K562 (cell line): ENCODE data around the gene DMBT1.

Experiments used
- CTCF ChIP-seq, 3 experiments: IDR thresholded peaks in 2 of 3; conservative IDR thresholded peaks in 1 of 3; 2 replicates each; pipeline ENCODE4 v1.5.1; 2011 to 2012; ENCODE audit warnings: low read length in 3 of 3, mild to moderate bottlenecking in 3 of 3, control low read depth in 2 of 3, improper control_type of control experiment in 1 of 3, inconsistent platforms in 1 of 3, low read depth in 1 of 3, mixed read lengths in 1 of 3, moderate library complexity in 1 of 3; ENCODE audit not compliant: insufficient read depth in 2 of 3
- EZH2 ChIP-seq: IDR thresholded peaks from 2 replicates; pipeline ENCODE4 v1.6.1; 2012; ENCODE audit warnings: low read depth, mild to moderate bottlenecking, inconsistent platforms, low read length, borderline replicate concordance
- FOXK1 ChIP-seq: sonication (generic); formaldehyde crosslinking; IDR thresholded peaks from 2 replicates; pipeline ENCODE4 v1.8.0; 2022; ENCODE audit warnings: missing genetic modification reagents, mild to moderate bottlenecking, borderline replicate concordance
- MAFF ChIP-seq: IDR thresholded peaks from 2 replicates; pipeline ENCODE4 v1.6.1; 2012; ENCODE audit warnings: low read length, improper control_type of control experiment
- TF ChIP-seq, protein P1 (sequence below): IDR thresholded peaks from 2 replicates; pipeline ENCODE4 v1.6.1; 2012; ENCODE audit warnings: low read depth, low read length, improper control_type of control experiment, borderline replicate concordance

DNA sequence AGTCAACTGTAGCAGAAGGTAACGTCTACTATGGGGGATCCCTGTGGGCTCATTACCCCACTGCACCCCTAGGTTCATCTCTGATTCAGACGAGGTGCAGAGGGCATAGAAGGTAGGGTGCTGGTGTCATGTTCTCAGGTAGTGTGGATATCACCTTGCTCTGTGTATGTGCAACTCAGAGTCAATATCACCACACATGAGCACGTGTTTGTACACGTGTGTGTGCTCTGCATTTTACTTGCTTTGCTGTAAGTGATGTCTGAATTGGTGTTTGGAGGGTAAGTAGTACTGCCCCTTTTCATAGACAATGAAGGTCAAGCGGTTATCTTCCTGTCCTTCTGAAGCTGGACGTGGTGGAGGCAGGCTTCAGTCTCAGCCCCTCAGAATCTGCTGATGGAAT lies 10.4 kb downstream of the DMBT1 start:
- TF ChIP-seq CTCF (IDR thresholded peaks at IDR 0.05 in 2 of 3, conservative IDR thresholded peaks at IDR 0.05 in 1 of 3; ENCODE audit: insufficient read depth in 2 of 3, low read depth in 1 of 3, low read length in 3 of 3): no peak
- TF ChIP-seq FOXK1 (CRISPR knock-in tag): no peak
- TF ChIP-seq MAFF: no peak
- no peak for TF ChIP-seq EZH2
- TF ChIP-seq, protein P1, sequence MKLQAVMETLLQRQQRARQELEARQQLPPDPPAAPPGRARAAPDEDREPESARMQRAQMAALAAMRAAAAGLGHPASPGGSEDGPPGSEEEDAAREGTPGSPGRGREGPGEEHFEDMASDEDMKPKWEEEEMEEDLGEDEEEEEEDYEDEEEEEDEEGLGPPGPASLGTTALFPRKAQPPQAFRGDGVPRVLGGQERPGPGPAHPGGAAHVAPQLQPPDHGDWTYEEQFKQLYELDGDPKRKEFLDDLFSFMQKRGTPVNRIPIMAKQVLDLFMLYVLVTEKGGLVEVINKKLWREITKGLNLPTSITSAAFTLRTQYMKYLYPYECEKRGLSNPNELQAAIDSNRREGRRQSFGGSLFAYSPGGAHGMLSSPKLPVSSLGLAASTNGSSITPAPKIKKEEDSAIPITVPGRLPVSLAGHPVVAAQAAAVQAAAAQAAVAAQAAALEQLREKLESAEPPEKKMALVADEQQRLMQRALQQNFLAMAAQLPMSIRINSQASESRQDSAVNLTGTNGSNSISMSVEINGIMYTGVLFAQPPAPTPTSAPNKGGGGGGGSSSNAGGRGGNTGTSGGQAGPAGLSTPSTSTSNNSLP: no peak
